HepG2 (cell line): ENCODE results near the gene CBFA2T2. TPM values are rescaled to one million over a fixed set of nuclear protein-coding genes. Genes with fewer than 3 reads are reported as not detected.

Source experiments
- ATAC-seq: fragments of 200-7000 bp; cut with Tn5 transposase; 3 replicates; pipeline ENCODE4 v1.9.1; 2020; ENCODE audit warnings: mild to moderate bottlenecking, moderate library complexity
- BruUV-seq: library from RNA; stranded (reverse); fragments of 400-500 nt; replicated peaks from 2 replicates; lab custom pipeline; 2021; lab: Mats Ljungman, UMichigan
- CTCF ChIA-PET: fragments of 300-600 bp; formaldehyde crosslinking; extraction: SDS; loops from one replicate; lab custom pipeline; 2021; ENCODE audit warnings: low total read pairs, inconsistent platforms, low intra/inter-chr PET ratio; lab: Yijun Ruan, JAX
- POLR2A ChIA-PET: fragments of 350-600 bp; sonication (Branson Sonifier 250); formaldehyde crosslinking; loops from one replicate; lab custom pipeline; 2020; ENCODE audit warnings: antibody characterized with exemption, inconsistent platforms; lab: Yijun Ruan, JAX
- DNase-seq: peaks from one replicate; pipeline ENCODE4 v3.0.0-alpha.2; 2015; ENCODE audit warnings: low spot score
- FAIRE-seq: peaks from 3 replicates; lab custom pipeline; 2011; peaks lifted over from hg19 to GRCh38; lab: Jason Lieb, UNC
- H2AFZ ChIP-seq: one replicate; pipeline ENCODE4 v1.6.1; 2011; ENCODE audit warnings: low read length, inconsistent platforms
- H3K27ac ChIP-seq: fragments of 300-600 bp; 3 replicates; pipeline ENCODE4 v1.8.0; 2011; ENCODE audit warnings: mixed run types, mild to moderate bottlenecking, mixed read lengths, low read length, inconsistent platforms; ENCODE audit not compliant: insufficient read depth; ENCODE audit errors: extremely low read length
- H3K27me3 ChIP-seq, 2 experiments: fragments of 200-600 bp in 1 of 2; 2 replicates in 1 of 2; 3 replicates in 1 of 2; pipeline versions ENCODE4 v1.6.0 to v1.8.0; 2011; ENCODE audit warnings: low read length in 2 of 2, mild to moderate bottlenecking in 2 of 2, moderate library complexity in 2 of 2, inconsistent platforms in 1 of 2; ENCODE audit not compliant: insufficient read depth in 2 of 2, control insufficient read depth in 1 of 2
- H3K36me3 ChIP-seq, 2 experiments: fragments of 200-600 bp in 1 of 2; replicated peaks in 1 of 2; 2 replicates in 1 of 2; 3 replicates in 1 of 2; pipeline versions ENCODE4 v1.5.1 to v1.8.0; 2011; ENCODE audit warnings: low read length in 2 of 2, inconsistent platforms in 1 of 2; ENCODE audit not compliant: insufficient read depth in 2 of 2, control insufficient read depth in 1 of 2
- H3K4me1 ChIP-seq: 2 replicates; pipeline ENCODE4 v1.5.1; 2012; ENCODE audit warnings: low read length, inconsistent platforms; ENCODE audit not compliant: insufficient read depth
- H3K4me2 ChIP-seq: 2 replicates; pipeline ENCODE4 v1.6.0; 2011; ENCODE audit warnings: low read depth, low read length, inconsistent platforms
- H3K4me3 ChIP-seq, 3 experiments: fragments of 200-600 bp in 1 of 3; sonication (generic), shearing (Covaris generic) in 1 of 3; replicated peaks in 1 of 3; 2 replicates each; pipeline ENCODE4 v1.5.1; 2011 to 2016; ENCODE audit warnings: low read length in 3 of 3, inconsistent platforms in 2 of 3, low read depth in 2 of 3, mild to moderate bottlenecking in 2 of 3, control low read depth in 1 of 3, mixed read lengths in 1 of 3; ENCODE audit not compliant: insufficient read depth in 1 of 3
- H3K79me2 ChIP-seq: one replicate; pipeline ENCODE4 v1.6.1; 2011; ENCODE audit warnings: low read length, inconsistent platforms; ENCODE audit not compliant: insufficient read depth
- H3K9ac ChIP-seq: 2 replicates; pipeline ENCODE4 v1.6.0; 2011; ENCODE audit warnings: mild to moderate bottlenecking, low read depth, low read length, inconsistent platforms; ENCODE audit not compliant: insufficient read depth
- H3K9me3 ChIP-seq: 2 replicates; pipeline ENCODE4 v1.5.1; 2012; ENCODE audit warnings: mild to moderate bottlenecking, low read length
- H4K20me1 ChIP-seq: 2 replicates; pipeline ENCODE4 v1.6.0; 2011; ENCODE audit warnings: inconsistent platforms, mild to moderate bottlenecking, low read length, moderate library complexity; ENCODE audit not compliant: insufficient read depth
- IKZF4 ChIP-seq: sonication (generic); formaldehyde crosslinking; IDR thresholded peaks from 2 replicates; pipeline ENCODE4 v1.5.1; 2020; ENCODE audit warnings: borderline replicate concordance, mild to moderate bottlenecking, low read depth, missing genetic modification reagents; ENCODE audit errors: not compliant biosample characterization
- PBX3 ChIP-seq: sonication (generic); formaldehyde crosslinking; IDR thresholded peaks from 2 replicates; pipeline ENCODE4 v1.8.1; 2023; ENCODE audit warnings: missing genetic modification reagents, inconsistent platforms, borderline replicate concordance
- ZBTB8A ChIP-seq: sonication (generic); formaldehyde crosslinking; IDR thresholded peaks from 2 replicates; pipeline ENCODE4 v1.4.0; 2020; ENCODE audit warnings: mild to moderate bottlenecking, low read depth, missing genetic modification reagents, borderline replicate concordance
- ZKSCAN1 ChIP-seq: fragments of 150-350 bp; IDR thresholded peaks from 2 replicates; pipeline ENCODE4 v1.6.1; 2014; ENCODE audit warnings: low read length
- ZNF24 ChIP-seq: fragments of 450-650 bp; IDR thresholded peaks from 2 replicates; pipeline ENCODE4 v1.6.1; 2017; ENCODE audit warnings: antibody characterized with exemption, mild to moderate bottlenecking
- ZNF275 ChIP-seq: sonication (generic); formaldehyde crosslinking; IDR thresholded peaks from 2 replicates; pipeline ENCODE4 v1.8.0; 2022; ENCODE audit warnings: missing genetic modification reagents, mild to moderate bottlenecking, inconsistent platforms, borderline replicate concordance
- ZNF720 ChIP-seq: sonication (generic); formaldehyde crosslinking; IDR thresholded peaks from 2 replicates; pipeline ENCODE4 v1.4.0; 2020; ENCODE audit warnings: missing genetic modification reagents
- ZSCAN25 ChIP-seq: sonication (generic); formaldehyde crosslinking; IDR thresholded peaks from 2 replicates; pipeline ENCODE4 v1.8.0; 2022; ENCODE audit warnings: mild to moderate bottlenecking, missing genetic modification reagents
- WGBS: methylation state at CpG from one replicate; pipeline ENCODE4 v1.1.6; 2017; ENCODE audit warnings: low lambda C conversion rate; 5-methylcytosine and 5-hydroxymethylcytosine counted together
- in situ Hi-C: cut with HindIII; loops from 2 replicates; pipeline ENCODE4 v1.10.0; 2017; ENCODE audit warnings: low pct_unique_long_range_greater_than_20kb; ENCODE audit not compliant: extremely low pct_ligation_motif_present
- intact Hi-C: fragments of 100-400 bp; cut with micrococcal nuclease; formaldehyde crosslinking; loops from one replicate; pipeline ENCODE4 v1.10.0; 2022; ENCODE audit not compliant: unreplicated experiment
- polyA plus RNA-seq, 8 experiments: library from polyadenylated mRNA; depleted of rRNA in 3 of 8; stranded (reverse) in 7 of 8; unstranded in 1 of 8; fragments of >200 nt; fragmentation: Illumina TruSeq in 4 of 8; extraction: Trizol in 4 of 8; gene quantifications; 2 replicates each; pipeline versions ENCODE4 v1.2.1 to v1.2.3, GENCODE V29; 2011 to 2016; ENCODE audit warnings: low read depth in 4 of 8, missing spikeins in 1 of 8, mixed read lengths in 1 of 8; ENCODE audit not compliant: insufficient read depth in 1 of 8
- total RNA-seq, 5 experiments: library from RNA; depleted of rRNA; stranded (reverse); fragments of >200 nt; fragmentation: Illumina TruSeq; extraction: Trizol; gene quantifications; 2 replicates each; pipeline ENCODE4 v1.2.3, GENCODE V29; 2016; ENCODE audit warnings: low read depth in 1 of 5
- TF ChIP-seq, protein P1 (sequence below): sonication (generic); formaldehyde crosslinking; IDR thresholded peaks from 2 replicates; pipeline ENCODE4 v1.4.0; 2020; ENCODE audit warnings: missing genetic modification reagents
- TF ChIP-seq, protein P2 (sequence below): sonication (generic); formaldehyde crosslinking; conservative IDR thresholded peaks from 2 replicates; pipeline ENCODE4 v1.4.0; 2020; ENCODE audit warnings: missing genetic modification reagents

CBFA2T2 gene
- total and polyA plus RNA-seq, 2 of the 13 experiments (the other 11 are each of a cell fraction or from before 2014, with no cell fraction given) = 6.3 to 21.2 TPM

DNA sequence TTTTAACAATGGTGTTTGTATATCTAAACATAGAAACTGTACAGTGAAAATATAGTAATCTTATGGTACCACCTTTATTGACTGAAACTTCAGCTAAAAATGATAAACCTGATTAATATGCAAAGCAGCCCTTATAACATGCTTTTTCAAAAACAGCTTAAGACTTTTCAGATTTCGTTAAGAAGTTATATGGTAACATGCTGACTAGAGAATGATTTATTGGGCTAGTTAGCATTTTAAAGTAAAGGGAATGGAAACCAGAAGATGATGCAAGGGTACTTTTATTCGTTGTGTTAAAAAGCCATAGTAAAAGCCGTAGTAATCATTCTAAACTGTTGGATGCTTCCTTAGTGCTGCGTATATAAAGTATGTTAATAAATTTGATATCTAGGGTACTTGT, 50.5 kb downstream of the CBFA2T2 start:
- H3K9me3 ChIP-seq = no peaks in the 10 kb centered on the region
- no peak overlapping the region for H2AFZ ChIP-seq
- H3K79me2 ChIP-seq = peaks cover 42% of the 10 kb centered on the region
- ChIA-PET CTCF (no interaction called here), POLR2A (no interaction called here)
- H3K27me3 ChIP-seq = no peaks in the 10 kb centered on the region
- no peak overlapping the region for H3K4me2 ChIP-seq
- BruUV-seq = no TSS peak
- peaks cover 0 to under 1% of the 10 kb centered on the region in 2 experiments; a peak in 1 of 5 replicates for H3K36me3 ChIP-seq
- intact Hi-C loops = no loop called here
- TF ChIP-seq ZKSCAN1 = no peak
- TF ChIP-seq, protein P1, sequence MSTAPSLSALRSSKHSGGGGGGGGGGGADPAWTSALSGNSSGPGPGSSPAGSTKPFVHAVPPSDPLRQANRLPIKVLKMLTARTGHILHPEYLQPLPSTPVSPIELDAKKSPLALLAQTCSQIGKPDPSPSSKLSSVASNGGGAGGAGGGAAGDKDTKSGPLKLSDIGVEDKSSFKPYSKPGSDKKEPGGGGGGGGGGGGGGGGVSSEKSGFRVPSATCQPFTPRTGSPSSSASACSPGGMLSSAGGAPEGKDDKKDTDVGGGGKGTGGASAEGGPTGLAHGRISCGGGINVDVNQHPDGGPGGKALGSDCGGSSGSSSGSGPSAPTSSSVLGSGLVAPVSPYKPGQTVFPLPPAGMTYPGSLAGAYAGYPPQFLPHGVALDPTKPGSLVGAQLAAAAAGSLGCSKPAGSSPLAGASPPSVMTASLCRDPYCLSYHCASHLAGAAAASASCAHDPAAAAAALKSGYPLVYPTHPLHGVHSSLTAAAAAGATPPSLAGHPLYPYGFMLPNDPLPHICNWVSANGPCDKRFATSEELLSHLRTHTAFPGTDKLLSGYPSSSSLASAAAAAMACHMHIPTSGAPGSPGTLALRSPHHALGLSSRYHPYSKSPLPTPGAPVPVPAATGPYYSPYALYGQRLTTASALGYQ = no peak
- TF ChIP-seq ZBTB8A (CRISPR knock-in tag) = no peak
- no peak for TF ChIP-seq ZNF275 (CRISPR knock-in tag)
- TF ChIP-seq ZNF24 = no peak
- TF ChIP-seq PBX3 (CRISPR knock-in tag) = no peak
- TF ChIP-seq ZNF720 (CRISPR knock-in tag) = no peak
- TF ChIP-seq IKZF4 (CRISPR knock-in tag) = no peak
- TF ChIP-seq, protein P2, sequence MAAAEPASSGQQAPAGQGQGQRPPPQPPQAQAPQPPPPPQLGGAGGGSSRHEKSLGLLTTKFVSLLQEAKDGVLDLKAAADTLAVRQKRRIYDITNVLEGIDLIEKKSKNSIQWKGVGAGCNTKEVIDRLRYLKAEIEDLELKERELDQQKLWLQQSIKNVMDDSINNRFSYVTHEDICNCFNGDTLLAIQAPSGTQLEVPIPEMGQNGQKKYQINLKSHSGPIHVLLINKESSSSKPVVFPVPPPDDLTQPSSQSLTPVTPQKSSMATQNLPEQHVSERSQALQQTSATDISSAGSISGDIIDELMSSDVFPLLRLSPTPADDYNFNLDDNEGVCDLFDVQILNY (CRISPR knock-in tag) = no peak
- no peak for TF ChIP-seq ZSCAN25 (CRISPR knock-in tag)
- H4K20me1 ChIP-seq = no peaks in the 10 kb centered on the region
- no peak overlapping the region for H3K4me3 ChIP-seq
- no peak for ATAC-seq
- H3K9ac ChIP-seq = no peak overlapping the region
- H3K4me1 ChIP-seq = peaks cover 51% of the 10 kb centered on the region
- in situ Hi-C loops = no loop called here
- WGBS = 88% methylated on average over 4 of the region's 4 CpGs
- H3K27ac ChIP-seq = no peak overlapping the region
- no peak for FAIRE-seq
- DNase-seq = no peak
